Measurements from ENCODE around the gene IGSF1.
"Not testable (repeated sequence)": the region's sequence is repeated elsewhere in the genome, so short reads cannot be mapped to it uniquely, and the experiment has no call there.

The IGSF1 gene

GRCh38 chrX:131271274-131271673, 17.8 kb downstream of the IGSF1 start:
- no peak for DNase-seq

- DNase-seq: no peak
Observed at GRCh38 chrX:131270080-131270479, 19.0 kb downstream of the IGSF1 start.

- no peak for DNase-seq
Observed at GRCh38 chrX:131264665-131265064, 24.4 kb downstream of the IGSF1 start.

GRCh38 chrX:131264053-131264452, 25.1 kb downstream of the IGSF1 start:
- DNase-seq: no peak

GRCh38 chrX:131262738-131263679, 26.1 kb downstream of the IGSF1 start:
- no peak for DNase-seq

- DNase-seq: peak; percentile 58
Observed at GRCh38 chrX:131262200-131262599, 26.9 kb downstream of the IGSF1 start.

- DNase-seq: no peak
Observed at GRCh38 chrX:131257367-131257766, 31.7 kb downstream of the IGSF1 start.

- not testable (repeated sequence) for DNase-seq
Observed at GRCh38 chrX:131250984-131251738, 37.9 kb downstream of the IGSF1 start.

GRCh38 chrX:131239057-131239456, 50.0 kb downstream of the IGSF1 start:
- no peak for DNase-seq

GRCh38 chrX:131237363-131237762, 51.7 kb downstream of the IGSF1 start:
- no peak for DNase-seq

GRCh38 chrX:131235768-131236545, 53.1 kb downstream of the IGSF1 start:
- DNase-seq: no peak

- DNase-seq: no peak
Observed at GRCh38 chrX:131227608-131228007, 61.5 kb downstream of the IGSF1 start.

- DNase-seq: no peak
Observed at GRCh38 chrX:131226591-131226990, 62.5 kb downstream of the IGSF1 start.

- DNase-seq: no peak
Observed at GRCh38 chrX:131225078-131225477, 64.0 kb downstream of the IGSF1 start.
